Stimulated activated CD4-positive, alpha-beta T cell treated with anti-CD3 and anti-CD28 coated beads, Interleukin-2, amount 100 ng/mL, for 48 hours (primary cell): ENCODE results near the gene COL28A1.
"Not testable (repeated sequence)": the region's sequence is repeated elsewhere in the genome, so short reads cannot be mapped to it uniquely, and the experiment has no call there.

ENCODE experiments used
- DNase-seq, 2 donors: peaks; one replicate each; pipeline ENCODE4 v3.0.0-alpha.2; 2020

The COL28A1 gene

DNA sequence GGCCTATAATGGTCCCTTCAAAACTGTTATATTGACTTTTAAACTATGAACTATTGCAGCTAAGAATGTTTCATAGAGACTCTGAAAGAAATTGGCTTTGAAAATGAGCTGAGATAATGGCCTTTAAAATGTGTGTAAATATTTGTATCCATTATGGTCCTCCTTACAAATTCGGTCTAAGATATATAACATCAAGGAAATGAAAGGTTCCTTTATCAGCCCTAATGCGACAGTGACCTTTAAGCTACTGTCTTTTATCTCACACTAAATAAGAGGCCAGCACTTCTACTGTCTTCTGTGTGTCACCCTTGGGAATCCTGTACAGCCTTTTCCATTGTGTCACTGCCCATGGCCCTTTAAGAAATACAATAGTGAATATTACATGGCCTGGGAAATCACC is 19.5 kb downstream of the COL28A1 start:
- no peak for DNase-seq

DNA sequence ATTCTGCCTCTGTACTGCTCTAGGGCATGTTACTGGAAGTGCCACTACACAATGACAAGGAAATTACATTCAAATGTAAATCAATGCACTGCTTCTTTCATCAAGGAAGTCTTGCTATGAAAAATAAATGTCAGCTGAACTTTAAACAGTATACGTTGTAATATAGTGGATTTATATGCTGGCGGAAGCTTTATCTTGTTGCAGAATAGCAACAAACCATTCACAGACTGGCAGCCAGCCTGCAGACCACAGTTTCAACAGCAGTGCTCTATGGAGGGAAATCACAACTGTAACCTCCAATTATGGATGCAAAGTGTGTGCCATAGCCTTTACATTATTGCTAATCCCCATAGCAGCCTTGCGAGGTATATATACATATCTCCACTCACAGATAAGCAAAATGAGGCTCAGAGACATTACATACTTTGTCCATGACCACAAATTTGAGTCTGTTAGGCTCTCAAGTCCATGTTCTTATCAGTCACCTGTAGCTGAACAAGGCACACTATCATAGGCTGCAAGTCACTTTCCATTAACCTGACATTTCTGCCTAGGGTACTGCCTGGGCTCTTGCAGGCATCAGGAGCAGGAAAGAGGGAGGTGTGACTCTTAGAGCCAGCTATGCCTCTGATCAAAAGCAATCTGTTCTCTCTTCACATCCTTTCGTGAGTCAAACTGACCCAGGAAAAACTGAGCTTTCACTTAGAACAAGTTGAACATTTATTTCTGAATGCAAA is 22.6 kb downstream of the COL28A1 start:
- DNase-seq = no peak

DNA sequence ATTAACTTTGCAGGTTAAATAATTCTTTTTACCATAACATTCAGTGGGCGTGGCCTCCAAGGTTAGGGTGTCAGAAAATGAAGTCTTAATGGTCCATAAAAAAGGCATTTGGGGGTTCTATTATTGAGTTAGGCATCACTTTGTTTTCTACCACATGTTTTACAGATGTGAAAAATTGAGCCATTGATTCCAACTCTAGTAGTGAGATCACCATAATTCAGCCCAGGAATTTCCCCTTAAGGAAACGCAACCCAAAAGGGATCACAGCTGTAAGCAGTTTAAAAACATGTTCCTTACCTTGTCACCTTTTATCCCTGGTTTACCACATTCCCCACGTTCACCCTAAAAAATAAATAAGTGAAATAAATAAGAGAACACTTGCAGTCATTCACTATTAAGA is 24.9 kb downstream of the COL28A1 start:
- no peak for DNase-seq

DNA sequence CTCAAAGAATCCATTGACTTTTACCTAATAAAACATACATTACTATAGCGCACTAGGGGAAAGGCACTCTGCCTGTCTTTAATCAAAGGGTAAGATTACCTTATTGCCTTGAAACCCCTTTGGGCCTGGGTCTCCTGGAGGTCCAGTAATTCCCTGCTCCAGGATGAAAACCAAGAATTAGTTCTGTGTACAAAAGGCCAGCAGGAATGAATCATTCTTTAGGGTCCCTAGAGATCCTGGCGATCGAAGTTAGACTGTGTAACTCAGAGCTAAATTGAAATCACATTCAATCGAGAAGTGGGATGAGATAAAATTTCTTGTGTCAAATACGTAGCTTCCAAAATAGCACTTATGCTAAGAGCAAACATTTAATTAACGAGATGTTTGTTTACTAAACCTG is 29.8 kb downstream of the COL28A1 start:
- DNase-seq = no peak

DNA sequence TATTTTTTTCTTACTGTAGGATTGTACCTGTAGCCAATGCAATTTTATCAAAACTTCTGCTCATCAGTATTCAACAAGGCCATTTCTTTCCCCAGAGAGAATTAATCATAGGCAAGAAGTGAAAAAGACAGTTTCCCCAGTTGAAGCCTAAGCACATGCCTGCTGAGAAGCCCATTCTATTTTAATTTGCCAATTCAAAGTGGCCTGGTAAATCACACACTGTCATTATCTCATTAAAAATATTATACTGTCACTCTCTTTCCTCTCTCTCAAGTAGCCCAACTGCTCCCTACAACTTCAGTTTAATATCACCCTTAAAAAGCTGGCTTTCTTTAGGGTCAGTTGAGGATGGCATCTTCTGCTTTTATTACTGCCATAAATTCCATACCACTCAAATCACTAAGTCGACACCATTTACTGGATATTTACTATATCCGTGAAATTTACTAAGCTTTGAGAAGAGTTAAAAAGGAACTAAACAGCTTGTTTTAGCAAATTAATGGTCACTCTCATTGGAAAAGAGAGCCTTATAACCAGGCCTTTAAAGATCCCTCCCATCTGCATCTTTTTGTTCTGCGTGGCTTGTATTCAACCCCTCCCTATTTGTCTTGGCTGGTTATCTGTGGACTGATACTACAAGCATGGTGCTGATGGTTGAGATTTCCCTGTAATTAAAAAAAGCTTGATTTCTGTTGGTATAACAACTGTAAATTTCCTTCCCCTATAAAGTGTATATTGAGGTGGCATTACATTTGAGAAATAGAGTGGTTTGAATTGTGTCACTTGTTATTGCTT is 30.6 kb downstream of the COL28A1 start:
- no peak for DNase-seq

DNA sequence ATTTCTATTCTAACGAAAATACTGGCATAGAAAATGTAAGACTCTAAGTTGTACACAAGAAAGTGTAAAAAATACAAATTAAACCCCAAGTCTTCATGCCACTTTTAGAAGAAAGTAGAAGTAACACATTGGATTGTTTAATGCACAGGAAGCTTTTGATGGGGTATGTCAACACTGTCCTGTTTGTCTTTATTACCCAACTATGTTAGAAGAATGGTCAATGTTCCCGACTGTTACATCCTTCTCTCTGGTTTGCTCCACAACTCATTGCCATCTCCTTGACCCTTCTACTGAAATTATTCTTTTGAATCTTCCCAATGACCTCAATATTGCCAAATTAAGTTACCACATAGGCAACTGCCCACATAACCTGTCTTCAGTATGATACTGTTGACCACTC is 35.8 kb downstream of the COL28A1 start:
- DNase-seq = no peak

DNA sequence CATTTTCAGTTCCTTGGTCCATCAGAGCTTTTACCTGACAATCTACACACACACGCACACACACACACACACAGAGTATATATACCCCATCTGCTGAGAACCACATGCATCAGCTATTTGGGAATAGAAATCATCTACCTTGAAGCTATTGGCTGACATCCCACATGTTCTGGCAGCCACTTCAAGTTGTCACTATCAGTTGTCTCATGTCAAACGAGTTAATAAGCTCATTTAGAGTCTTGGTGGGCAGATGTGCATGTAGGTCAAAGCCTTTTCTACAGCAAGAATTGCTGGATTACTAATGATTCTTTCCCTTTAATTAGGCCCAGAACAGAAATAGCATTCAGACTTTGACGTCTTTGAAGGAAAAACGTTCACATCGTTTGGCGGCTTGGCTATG is 36.8 kb downstream of the COL28A1 start:
- no peak for DNase-seq

DNA sequence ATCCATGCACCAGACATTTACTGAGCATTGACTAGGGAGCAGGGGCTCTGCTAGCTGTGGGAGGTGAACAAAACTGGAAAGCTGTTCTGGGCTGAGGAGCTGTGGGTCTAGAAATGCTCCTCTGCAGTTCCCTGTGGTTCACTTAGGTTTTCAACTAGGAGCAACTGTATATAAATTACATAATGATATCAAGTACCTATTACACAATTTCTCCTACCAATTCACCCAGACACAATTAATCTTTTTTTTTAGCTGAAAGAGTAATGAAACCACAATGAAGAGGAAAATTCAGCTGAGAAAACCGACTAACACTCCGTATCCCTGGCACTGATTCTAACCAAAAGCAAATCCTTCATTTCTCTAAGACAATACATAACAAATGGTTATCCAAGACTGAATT is 39.4 kb downstream of the COL28A1 start:
- no peak for DNase-seq

DNA sequence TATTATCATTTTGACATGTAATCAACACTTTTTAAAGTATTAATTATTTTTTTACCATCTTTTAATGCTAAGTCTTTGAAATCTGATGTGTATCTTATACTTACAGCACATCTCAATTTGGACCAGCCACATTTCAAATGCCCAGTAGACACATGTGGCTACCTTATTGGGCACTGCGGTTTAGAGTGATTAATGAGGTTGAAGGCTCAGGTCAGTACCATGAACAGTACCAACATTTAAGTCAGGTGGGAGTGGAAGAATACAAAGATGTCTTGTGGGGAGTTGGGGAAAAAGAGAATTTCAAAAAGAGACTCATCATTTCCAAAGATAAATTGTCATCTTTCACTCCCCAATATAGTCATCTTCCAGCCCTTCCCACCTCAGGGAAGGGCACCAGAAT is 40.5 kb downstream of the COL28A1 start:
- no peak for DNase-seq

DNA sequence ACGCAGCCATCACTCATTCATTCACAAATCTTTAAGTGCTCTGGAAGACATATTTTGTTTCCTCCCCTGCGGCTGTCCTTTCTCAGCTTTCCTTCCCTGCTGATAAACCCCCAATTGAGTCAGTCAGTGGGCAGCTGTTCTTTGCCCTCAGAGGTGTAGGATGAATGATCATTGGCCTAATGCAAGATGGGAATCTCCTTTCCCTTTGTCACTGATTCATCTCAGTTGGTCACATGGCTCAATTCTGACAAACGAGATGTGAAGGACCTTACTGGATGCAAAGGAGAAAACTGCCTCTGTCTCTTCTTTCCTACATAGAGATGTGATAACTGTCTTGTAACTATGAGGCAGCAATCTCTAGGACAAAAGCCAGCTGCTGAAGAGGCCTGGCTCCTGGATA is 44.6 kb downstream of the COL28A1 start:
- no peak for DNase-seq

DNA sequence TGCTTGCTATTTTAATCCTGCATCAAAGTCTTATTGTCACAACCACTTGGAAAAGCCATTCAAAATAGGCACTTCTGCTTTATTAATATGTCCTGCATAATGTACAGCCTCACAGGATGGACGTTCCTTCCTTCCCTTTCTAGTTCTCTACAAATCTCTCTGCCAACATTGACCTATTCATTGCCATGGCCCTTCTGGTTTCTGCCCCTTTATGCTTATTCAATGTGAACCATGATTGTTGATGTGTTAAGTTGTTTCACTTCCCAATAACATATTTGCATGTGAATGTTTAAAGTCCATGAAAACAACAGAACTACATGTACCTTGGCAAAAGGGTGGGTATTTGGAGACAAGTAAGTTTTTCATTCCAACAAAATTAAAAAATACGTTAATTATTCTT is 45.7 kb downstream of the COL28A1 start:
- no peak for DNase-seq

DNA sequence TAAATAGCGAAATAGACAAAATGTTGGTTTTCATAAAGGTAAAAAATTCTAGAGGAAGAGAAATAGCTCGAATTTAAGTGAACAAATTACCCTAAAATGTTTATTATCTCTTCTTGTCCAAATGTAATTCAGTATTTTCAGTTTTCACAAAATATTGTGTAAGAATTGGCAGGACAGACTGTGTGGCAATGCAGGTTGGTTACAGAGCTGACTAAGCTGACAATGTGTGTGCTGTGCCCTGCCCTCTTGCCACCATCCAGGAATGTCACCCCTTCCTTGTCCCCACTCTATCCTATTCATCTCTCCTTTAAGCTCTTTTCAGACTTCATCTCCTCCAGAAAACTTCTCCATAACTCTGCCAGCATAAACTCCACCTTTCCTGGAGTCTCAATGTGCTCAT is 46.1 kb downstream of the COL28A1 start:
- DNase-seq = no peak

DNA sequence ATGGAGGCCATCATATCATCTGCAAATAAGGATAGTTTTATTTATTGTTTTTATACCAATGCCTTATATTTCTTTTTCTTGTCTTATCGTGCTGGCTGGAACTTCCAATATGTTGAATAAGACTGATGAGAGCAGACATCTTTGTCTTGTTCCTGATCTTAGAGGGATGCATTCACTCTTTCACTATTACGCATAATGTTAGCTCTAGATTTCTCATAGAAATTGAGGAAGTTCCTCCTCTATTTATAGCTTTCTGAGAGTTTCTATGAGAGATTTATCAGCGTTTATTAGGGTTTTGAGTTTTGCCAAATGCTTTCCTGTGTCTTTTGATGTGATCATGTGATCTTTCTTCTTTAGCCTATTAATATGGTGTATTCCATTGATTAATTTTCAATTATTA is 49.3 kb downstream of the COL28A1 start:
- DNase-seq = no peak

DNA sequence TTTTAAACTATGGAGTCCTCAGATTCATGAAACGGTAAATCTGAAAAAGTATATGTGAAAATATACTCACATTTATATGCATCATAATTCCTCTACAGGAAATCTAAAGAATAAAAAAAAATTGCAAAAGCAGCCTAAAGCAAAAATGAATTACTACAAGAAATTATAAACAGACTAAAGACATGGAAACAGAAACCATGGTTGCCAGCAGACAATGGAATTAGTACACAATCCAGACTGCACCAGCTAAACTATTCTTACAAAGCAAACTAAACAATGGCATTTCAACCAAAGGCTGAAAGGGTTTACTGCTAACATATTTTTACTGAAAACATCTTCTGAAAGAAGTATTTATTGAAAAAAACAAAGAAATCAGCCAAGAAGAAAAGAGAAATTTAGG is 51.6 kb downstream of the COL28A1 start:
- DNase-seq = no peak

DNA sequence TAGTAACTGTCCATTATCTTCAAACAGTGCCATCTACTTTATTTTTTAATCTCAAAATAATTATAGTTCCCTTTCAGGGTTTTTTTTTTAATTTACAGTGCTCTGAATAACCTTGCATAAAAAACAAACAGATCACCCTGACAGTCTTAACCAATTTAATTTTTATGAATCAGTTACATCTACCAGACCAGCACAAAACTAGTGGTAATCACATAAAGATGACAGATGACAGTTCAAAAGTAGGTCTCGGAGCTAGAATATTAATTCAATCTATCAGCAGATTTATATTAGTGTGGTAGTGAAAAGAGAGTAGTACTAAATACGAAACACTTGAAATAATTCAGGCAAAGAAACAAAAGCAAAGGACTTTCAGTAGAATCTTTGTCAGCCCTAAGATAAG is 53.9 kb downstream of the COL28A1 start:
- DNase-seq = no peak

DNA sequence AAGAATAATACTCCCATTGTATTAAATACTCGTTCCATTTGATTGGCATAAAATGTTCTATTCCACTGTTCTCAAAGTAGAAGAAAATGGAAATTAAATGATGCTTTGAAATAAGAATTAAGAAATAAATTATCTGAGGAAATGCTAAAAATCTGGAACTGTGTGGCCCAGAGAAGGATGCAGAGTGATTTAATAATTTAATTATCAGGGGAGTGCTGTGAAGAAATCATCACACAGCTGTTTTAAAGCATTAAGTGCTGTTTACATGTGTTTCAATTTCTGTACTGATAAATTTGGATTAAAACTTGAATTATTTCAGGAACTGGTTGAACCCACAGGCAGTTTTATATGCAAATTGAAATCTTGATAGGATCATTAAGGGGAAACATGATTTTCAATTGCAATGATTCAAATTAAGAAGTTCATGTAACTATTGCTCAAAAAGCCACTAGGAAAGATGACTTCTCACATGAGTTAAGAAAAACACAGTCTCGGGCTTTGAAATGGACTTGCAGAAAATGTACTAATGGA is 56.3 kb downstream of the COL28A1 start:
- DNase-seq = no peak

DNA sequence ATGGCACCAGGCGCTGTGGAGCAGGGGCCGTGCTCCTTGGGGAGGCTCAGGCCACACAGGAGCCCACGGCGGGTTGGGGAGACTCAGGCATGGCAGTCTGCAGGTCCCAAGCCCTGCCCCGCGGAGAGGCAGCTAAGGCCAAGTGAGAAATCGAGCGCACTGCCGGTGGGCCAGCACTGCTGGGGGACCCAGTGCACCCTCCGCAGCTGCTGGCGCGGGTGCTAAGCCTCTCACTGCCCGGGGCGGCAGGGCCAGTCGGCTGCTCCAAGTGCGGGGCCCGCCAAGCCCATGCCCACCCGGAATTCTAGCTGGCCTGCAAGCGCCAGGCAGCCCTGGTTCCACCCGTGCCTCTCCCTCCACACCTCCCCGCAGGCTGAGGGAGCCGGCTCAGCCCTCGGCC is 57.1 kb downstream of the COL28A1 start:
- DNase-seq = no peak

DNA sequence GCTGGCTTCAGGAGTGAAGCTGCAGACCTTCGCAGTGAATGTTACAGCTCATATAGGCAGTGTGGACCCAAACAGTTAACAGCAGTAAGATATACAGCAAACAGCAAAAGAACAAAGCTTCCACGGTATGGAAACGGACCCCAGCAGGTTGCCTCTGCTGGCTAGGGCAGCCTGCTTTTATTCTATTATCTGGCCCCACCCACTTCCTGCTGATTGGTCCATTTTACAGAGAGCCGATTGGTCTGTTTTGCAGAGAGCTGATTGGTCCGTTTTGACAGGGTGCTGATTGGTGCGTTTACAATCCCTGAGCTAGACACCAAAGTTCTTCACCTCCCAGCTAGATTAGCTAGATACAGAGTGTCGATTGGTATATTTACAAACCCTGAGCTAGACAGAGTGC is 58.0 kb downstream of the COL28A1 start:
- DNase-seq = not testable (repeated sequence)

DNA sequence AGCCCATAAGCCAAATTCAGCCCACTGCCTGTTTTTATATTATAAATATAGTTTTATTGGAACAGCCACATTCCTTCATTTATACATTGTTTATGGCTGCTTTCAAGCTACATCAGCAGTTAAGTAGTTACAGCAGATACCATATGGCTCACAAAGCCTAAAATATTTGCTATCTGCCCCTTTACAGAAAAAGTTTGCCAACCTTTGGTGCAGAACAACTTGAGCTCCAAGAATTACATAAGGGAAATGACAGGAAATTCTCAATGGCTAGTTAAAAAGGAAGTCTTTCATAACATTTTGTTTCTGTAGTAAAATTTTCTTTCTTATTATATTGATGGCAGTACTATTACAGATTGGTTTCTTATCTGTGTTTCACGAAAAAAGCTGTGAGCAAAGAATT is 59.3 kb downstream of the COL28A1 start:
- no peak for DNase-seq

DNA sequence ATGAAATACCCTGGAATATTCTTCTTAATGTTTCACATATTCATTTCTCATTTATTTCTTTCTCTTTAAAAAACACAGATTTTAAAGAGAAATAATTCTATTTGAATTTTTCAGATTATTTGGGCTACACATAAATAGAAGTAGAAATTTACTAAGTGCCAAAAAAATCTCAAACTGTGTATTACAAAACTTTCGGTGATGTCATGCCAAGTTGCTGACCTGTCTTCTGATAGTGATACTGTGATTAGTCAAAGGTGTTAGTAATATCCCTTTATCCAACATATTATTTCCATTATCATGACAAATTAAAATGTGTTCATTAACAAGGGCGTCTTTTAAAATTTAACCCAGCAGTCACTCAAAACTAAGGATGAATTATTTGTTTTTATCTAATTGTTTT is 60.1 kb downstream of the COL28A1 start:
- DNase-seq = no peak

DNA sequence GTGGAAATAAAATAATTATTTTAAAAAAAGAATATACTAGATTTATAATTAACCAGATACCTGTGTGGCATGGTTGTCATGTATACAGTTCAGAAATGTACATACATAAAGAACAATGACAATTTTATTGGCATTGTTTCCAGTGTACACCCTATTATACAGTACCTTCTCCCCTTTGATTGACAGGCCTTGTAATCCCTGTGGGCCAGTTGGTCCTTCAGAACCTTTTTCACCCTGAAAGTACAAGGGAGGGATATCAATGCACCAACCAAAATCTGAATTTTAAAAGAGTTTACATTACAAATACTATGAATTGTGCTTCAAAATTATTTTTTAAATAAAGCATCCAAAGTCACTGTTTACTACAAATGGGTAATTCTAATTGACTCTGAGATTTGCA is 61.2 kb downstream of the COL28A1 start:
- no peak for DNase-seq

DNA sequence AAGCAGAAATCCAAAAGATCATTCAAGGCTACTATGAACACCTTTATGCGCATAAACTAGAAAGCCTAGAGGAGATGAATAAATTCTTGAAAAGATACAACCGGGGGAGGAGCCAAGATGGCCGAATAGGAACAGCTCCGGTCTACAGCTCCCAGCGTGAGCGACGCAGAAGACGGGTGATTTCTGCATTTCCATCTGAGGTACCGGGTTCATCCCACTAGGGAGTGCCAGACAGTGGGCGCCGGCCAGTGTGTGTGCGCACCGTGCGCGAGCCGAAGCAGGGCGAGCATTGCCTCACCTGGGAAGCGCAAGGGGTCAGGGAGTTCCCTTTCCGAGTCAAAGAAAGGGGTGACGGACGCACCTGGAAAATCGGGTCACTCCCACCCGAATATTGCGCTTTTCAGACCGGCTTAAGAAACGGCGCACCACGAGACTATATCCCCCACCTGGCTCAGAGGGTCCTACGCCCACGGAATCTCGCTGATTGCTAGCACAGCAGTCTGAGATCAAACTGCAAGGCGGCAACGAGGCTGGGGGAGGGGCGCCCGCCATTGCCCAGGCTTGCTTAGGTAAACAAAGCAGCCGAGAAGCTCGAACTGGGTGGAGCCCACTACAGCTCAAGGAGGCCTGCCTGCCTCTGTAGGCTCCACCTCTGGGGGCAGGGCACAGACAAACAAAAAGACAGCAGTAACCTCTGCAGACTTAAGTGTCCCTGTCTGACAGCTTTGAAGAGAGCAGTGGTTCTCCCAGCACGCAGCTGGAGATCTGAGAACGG is 70.5 kb downstream of the COL28A1 start:
- not testable (repeated sequence) for DNase-seq

DNA sequence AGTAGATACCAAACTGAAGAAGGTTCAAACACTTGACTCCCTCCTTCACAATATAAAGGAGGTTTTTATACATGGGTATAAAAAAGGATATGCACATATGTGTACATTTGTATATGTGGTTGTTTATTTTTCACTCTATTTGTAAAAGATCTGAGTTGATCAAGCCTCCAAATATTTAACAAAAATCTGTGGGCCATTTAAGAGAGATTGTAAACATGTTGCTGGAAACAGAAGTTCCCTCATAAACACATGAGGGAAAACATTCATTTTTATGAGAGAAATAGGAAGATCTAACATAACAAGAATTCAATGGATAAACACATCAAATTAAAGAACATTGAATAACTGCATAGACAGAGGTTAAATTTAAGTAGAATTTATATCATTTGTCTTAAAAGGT is 81.7 kb downstream of the COL28A1 start:
- no peak for DNase-seq

DNA sequence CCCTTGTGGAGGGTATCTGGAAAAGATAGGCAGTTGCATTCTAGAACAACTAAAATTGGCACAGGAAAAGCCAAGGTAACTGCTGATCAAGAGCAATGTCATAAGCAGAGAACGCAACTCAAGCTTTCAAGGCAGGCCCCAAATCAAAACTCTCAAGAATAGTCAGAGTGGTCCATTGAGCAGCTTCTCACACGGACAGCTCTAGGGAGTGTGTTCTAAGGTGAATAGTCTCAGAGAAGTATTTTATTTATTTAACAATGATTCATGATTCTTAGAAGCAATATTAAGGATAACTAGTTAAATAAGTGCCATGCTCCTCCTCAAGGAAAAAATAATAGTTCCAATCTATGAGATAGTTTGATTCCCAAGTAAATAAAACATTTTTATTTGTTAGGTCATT is 83.0 kb downstream of the COL28A1 start:
- DNase-seq = no peak
